Natural killer cell treated with Interleukin-12 subunit alpha and Interleukin-12 subunit beta and Interleukin-15 and Interleukin-18, amount 100 ng/mL, for 72 hours (primary cell): ENCODE measurements around the gene SUPT20HL2. TPM values are rescaled to one million over a fixed set of nuclear protein-coding genes. Genes with fewer than 3 reads are reported as not detected.

ENCODE experiments used
- ATAC-seq, 2 donors: fragments of 150-1000 bp; cut with Tn5 transposase in 1 of 2; sonication (Bioruptor Pico), chemical (Tn5 transposase) in 1 of 2; 2 replicates each; pipeline ENCODE4 v1.10.0; 2021
- DNase-seq: peaks from one replicate; pipeline ENCODE4 v3.0.0; 2022; ENCODE audit warnings: low spot score
- H3K27ac Mint-ChIP-seq, 2 donors: 1 replicate in 1 of 2; 2 replicates in 1 of 2; pipeline ENCODE4 v1.8.0; 2022; ENCODE audit warnings: mixed read lengths in 2 of 2, mild to moderate bottlenecking in 1 of 2, moderate library complexity in 1 of 2
- H3K27me3 Mint-ChIP-seq, 2 donors: 1 replicate in 1 of 2; 2 replicates in 1 of 2; pipeline ENCODE4 v1.8.0; 2022; ENCODE audit warnings: mixed read lengths in 2 of 2
- H3K36me3 Mint-ChIP-seq: one replicate; pipeline ENCODE4 v1.8.0; 2022; ENCODE audit warnings: mixed read lengths
- H3K4me1 Mint-ChIP-seq, 2 donors: 1 replicate in 1 of 2; 2 replicates in 1 of 2; pipeline ENCODE4 v1.8.0; 2022; ENCODE audit warnings: low read depth in 2 of 2, mixed read lengths in 2 of 2, mild to moderate bottlenecking in 1 of 2
- H3K4me3 Mint-ChIP-seq: one replicate; pipeline ENCODE4 v1.8.0; 2022; ENCODE audit warnings: mixed read lengths
- H3K9me3 Mint-ChIP-seq: 2 replicates; pipeline ENCODE4 v1.8.0; 2022; ENCODE audit warnings: mixed read lengths
- total RNA-seq, 2 donors: library from RNA; stranded (reverse); gene quantifications; one replicate each; pipeline ENCODE4 v1.2.3, GENCODE V29; 2022

SUPT20HL2 gene
- total RNA-seq, 2 donors from 2014 or later: not detected

- no peaks in the 10 kb centered on the region for H3K9me3 Mint-ChIP-seq
- H3K4me3 Mint-ChIP-seq: no peak overlapping the region
- H3K4me1 Mint-ChIP-seq: no peaks in the 10 kb centered on the region
- no peaks in the 10 kb centered on the region for H3K36me3 Mint-ChIP-seq
- DNase-seq (no peak), ATAC-seq (no peak)
- H3K27ac Mint-ChIP-seq: no peak overlapping the region
- peaks cover 5 to 9% of the 10 kb centered on the region in 2 donors for H3K27me3 Mint-ChIP-seq
Measured at GRCh38 chrX:24298191-24298590, 15.7 kb downstream of the SUPT20HL2 start.

GRCh38 chrX:24294619-24295018, 19.2 kb downstream of the SUPT20HL2 start:
- ATAC-seq: no peak
- Mint-ChIP-seq H3K9me3 (no peaks in the 10 kb centered on the region), H3K4me1 (no peaks in the 10 kb centered on the region), H3K4me3 (no peak overlapping the region), H3K27ac (no peak overlapping the region), H3K36me3 (no peaks in the 10 kb centered on the region), H3K27me3 (peaks cover 6 to 12% of the 10 kb centered on the region in 2 donors)
- DNase-seq: no peak

GRCh38 chrX:24293412-24293811, 20.5 kb downstream of the SUPT20HL2 start:
- no peak for DNase-seq

GRCh38 chrX:24292353-24292752, 21.5 kb downstream of the SUPT20HL2 start:
- Mint-ChIP-seq H3K36me3 (no peaks in the 10 kb centered on the region), H3K4me3 (no peak overlapping the region), H3K27me3 (peaks cover 6 to 9% of the 10 kb centered on the region in 2 donors), H3K4me1 (no peaks in the 10 kb centered on the region), H3K9me3 (no peaks in the 10 kb centered on the region), H3K27ac (no peak overlapping the region)
- ATAC-seq (no peak), DNase-seq (no peak)

More at GRCh38 chrX:24293412-24293811, 20.5 kb downstream of the SUPT20HL2 start:
- no peak for ATAC-seq
- peaks cover 6 to 8% of the 10 kb centered on the region in 2 donors for H3K27me3 Mint-ChIP-seq
- no peak overlapping the region for H3K4me3 Mint-ChIP-seq
- H3K27ac Mint-ChIP-seq: no peak overlapping the region
- H3K4me1 Mint-ChIP-seq: no peaks in the 10 kb centered on the region
- H3K36me3 Mint-ChIP-seq: no peaks in the 10 kb centered on the region
- no peaks in the 10 kb centered on the region for H3K9me3 Mint-ChIP-seq

GRCh38 chrX:24285082-24285481, 28.8 kb downstream of the SUPT20HL2 start:
- ATAC-seq (no peak), DNase-seq (no peak)
- Mint-ChIP-seq H3K4me3 (no peak overlapping the region), H3K27me3 (peaks cover 25 to 26% of the 10 kb centered on the region in 2 donors), H3K27ac (no peak overlapping the region), H3K4me1 (no peaks in the 10 kb centered on the region), H3K36me3 (no peaks in the 10 kb centered on the region), H3K9me3 (no peaks in the 10 kb centered on the region)

- Mint-ChIP-seq H3K9me3 (no peaks in the 10 kb centered on the region), H3K4me3 (no peak overlapping the region), H3K4me1 (no peaks in the 10 kb centered on the region), H3K36me3 (no peaks in the 10 kb centered on the region), H3K27me3 (peaks cover 24 to 25% of the 10 kb centered on the region in 2 donors), H3K27ac (no peak overlapping the region)
- DNase-seq: no peak
- no peak for ATAC-seq
Measured at GRCh38 chrX:24283127-24283794, 30.6 kb downstream of the SUPT20HL2 start.

GRCh38 chrX:24282381-24283126, 31.3 kb downstream of the SUPT20HL2 start:
- Mint-ChIP-seq H3K27me3 (peaks cover 25% of the 10 kb centered on the region in 2 donors), H3K36me3 (no peaks in the 10 kb centered on the region), H3K9me3 (no peaks in the 10 kb centered on the region), H3K4me1 (no peaks in the 10 kb centered on the region), H3K4me3 (no peak overlapping the region), H3K27ac (no peak overlapping the region)
- DNase-seq (no peak), ATAC-seq (no peak)

- peaks cover 9 to 20% of the 10 kb centered on the region in 2 donors for H3K27me3 Mint-ChIP-seq
- no peaks in the 10 kb centered on the region for H3K9me3 Mint-ChIP-seq
- no peaks in the 10 kb centered on the region for H3K36me3 Mint-ChIP-seq
- DNase-seq (no peak), ATAC-seq (no peak)
- H3K27ac Mint-ChIP-seq: no peak overlapping the region
- peaks cover 0 to 13% of the 10 kb centered on the region in 2 donors for H3K4me1 Mint-ChIP-seq
- no peak overlapping the region for H3K4me3 Mint-ChIP-seq
Measured at GRCh38 chrX:24277405-24277804, 36.5 kb downstream of the SUPT20HL2 start.

GRCh38 chrX:24276015-24276414, 37.9 kb downstream of the SUPT20HL2 start:
- ATAC-seq (no peak), DNase-seq (no peak)
- no peaks in the 10 kb centered on the region for H3K9me3 Mint-ChIP-seq
- H3K4me1 Mint-ChIP-seq: peaks cover 0 to 13% of the 10 kb centered on the region in 2 donors
- H3K4me3 Mint-ChIP-seq: no peak overlapping the region
- peaks cover 5 to 24% of the 10 kb centered on the region in 2 donors for H3K27me3 Mint-ChIP-seq
- no peaks in the 10 kb centered on the region for H3K36me3 Mint-ChIP-seq
- H3K27ac Mint-ChIP-seq: no peak overlapping the region

- Mint-ChIP-seq H3K9me3 (no peaks in the 10 kb centered on the region), H3K27ac (no peak overlapping the region), H3K27me3 (peaks cover 6 to 29% of the 10 kb centered on the region in 2 donors), H3K36me3 (no peaks in the 10 kb centered on the region), H3K4me3 (no peak overlapping the region), H3K4me1 (peaks cover 0 to 13% of the 10 kb centered on the region in 2 donors)
- ATAC-seq: no peak
- DNase-seq: no peak
Measured at GRCh38 chrX:24271262-24271661, 42.6 kb downstream of the SUPT20HL2 start.

- Mint-ChIP-seq H3K4me3 (no peak overlapping the region), H3K27me3 (peaks cover 6 to 29% of the 10 kb centered on the region in 2 donors), H3K4me1 (peaks cover 0 to 4% of the 10 kb centered on the region in 2 donors), H3K27ac (no peak overlapping the region), H3K36me3 (no peaks in the 10 kb centered on the region), H3K9me3 (no peaks in the 10 kb centered on the region)
- DNase-seq: no peak
- ATAC-seq: no peak
Measured at GRCh38 chrX:24268786-24269185, 45.1 kb downstream of the SUPT20HL2 start.

GRCh38 chrX:24266996-24267395, 46.9 kb downstream of the SUPT20HL2 start:
- no peak for ATAC-seq
- DNase-seq: no peak
- Mint-ChIP-seq H3K4me1 (no peaks in the 10 kb centered on the region), H3K27me3 (peaks cover 6 to 36% of the 10 kb centered on the region in 2 donors), H3K36me3 (no peaks in the 10 kb centered on the region), H3K9me3 (no peaks in the 10 kb centered on the region), H3K27ac (no peak overlapping the region), H3K4me3 (no peak overlapping the region)

- Mint-ChIP-seq H3K27ac (no peak overlapping the region), H3K27me3 (peaks cover 6 to 27% of the 10 kb centered on the region in 2 donors), H3K4me1 (peaks cover 8 to 9% of the 10 kb centered on the region in 2 donors), H3K4me3 (no peak overlapping the region), H3K36me3 (no peaks in the 10 kb centered on the region), H3K9me3 (no peaks in the 10 kb centered on the region)
- no peak for ATAC-seq
- DNase-seq: no peak
Measured at GRCh38 chrX:24264383-24264782, 49.5 kb downstream of the SUPT20HL2 start.

GRCh38 chrX:24262309-24262708, 51.6 kb downstream of the SUPT20HL2 start:
- Mint-ChIP-seq H3K27ac (no peak overlapping the region), H3K4me3 (no peak overlapping the region), H3K27me3 (peaks cover 0 to 26% of the 10 kb centered on the region in 2 donors), H3K9me3 (no peaks in the 10 kb centered on the region), H3K4me1 (peaks cover 8 to 9% of the 10 kb centered on the region in 2 donors), H3K36me3 (no peaks in the 10 kb centered on the region)
- ATAC-seq (no peak), DNase-seq (no peak)
